SK-N-SH treated with all-trans-retinoic acid at 6 μM for 48 hours (cell line): ENCODE results near the gene PF4V1.

ENCODE experiments used
- ATAC-seq: fragments of 200-7000 bp; cut with Tn5 transposase; 3 replicates; pipeline ENCODE4 v1.9.1; 2020; ENCODE audit warnings: mild to moderate bottlenecking, moderate library complexity
- ARNTL ChIP-seq: fragments of 450-650 bp; formaldehyde crosslinking; IDR thresholded peaks from 2 replicates; pipeline ENCODE4 v1.5.0; 2020; ENCODE audit warnings: low read depth, mild to moderate bottlenecking, moderate library complexity, borderline replicate concordance
- BACH2 ChIP-seq: fragments of 250-450 bp; sonication (Bioruptor Pico); IDR thresholded peaks from 2 replicates; pipeline ENCODE4 v1.9.0; 2021; ENCODE audit warnings: mild to moderate bottlenecking, borderline replicate concordance
- CREB5 ChIP-seq: fragments of 250-450 bp; sonication (Bioruptor Pico); IDR thresholded peaks from 2 replicates; pipeline ENCODE4 v1.5.1; 2020; ENCODE audit warnings: low read depth, mild to moderate bottlenecking, moderate library complexity
- CSDC2 ChIP-seq: fragments of 250-450 bp; sonication (Bioruptor Pico); IDR thresholded peaks from 2 replicates; pipeline ENCODE4 v1.5.0; 2020; ENCODE audit warnings: mild to moderate bottlenecking, moderate library complexity
- CSRNP3 ChIP-seq: fragments of 250-450 bp; sonication (Bioruptor Pico); IDR thresholded peaks from 2 replicates; pipeline ENCODE4 v1.5.1; 2021; ENCODE audit warnings: mild to moderate bottlenecking, moderate library complexity
- ESRRG ChIP-seq: fragments of 250-450 bp; sonication (Bioruptor Pico); IDR thresholded peaks from 2 replicates; pipeline ENCODE4 v1.6.1; 2021; ENCODE audit warnings: mild to moderate bottlenecking
- GLIS3 ChIP-seq: fragments of 250-450 bp; sonication (Bioruptor Pico); IDR thresholded peaks from 2 replicates; pipeline ENCODE4 v1.5.0; 2020; ENCODE audit warnings: mild to moderate bottlenecking, moderate library complexity
- ISL1 ChIP-seq: fragments of 250-450 bp; sonication (Bioruptor Pico); IDR thresholded peaks from 2 replicates; pipeline ENCODE4 v2.1.2; 2022; ENCODE audit warnings: mild to moderate bottlenecking, moderate library complexity
- OSR1 ChIP-seq: fragments of 250-450 bp; sonication (Bioruptor Pico); IDR thresholded peaks from 2 replicates; pipeline ENCODE4 v1.8.0; 2022; ENCODE audit warnings: moderate library complexity, mild to moderate bottlenecking, inconsistent platforms
- PATZ1 ChIP-seq: fragments of 250-450 bp; sonication (Bioruptor Pico); IDR thresholded peaks from 2 replicates; pipeline ENCODE4 v1.8.0; 2020; ENCODE audit warnings: mild to moderate bottlenecking, moderate library complexity, borderline replicate concordance
- POU6F1 ChIP-seq: fragments of 250-450 bp; sonication (Bioruptor Pico); IDR thresholded peaks from 2 replicates; pipeline ENCODE4 v1.8.0; 2021; ENCODE audit warnings: low read depth, mild to moderate bottlenecking, moderate library complexity, borderline replicate concordance
- PPARA ChIP-seq: fragments of 250-450 bp; sonication (Bioruptor Pico); IDR thresholded peaks from 2 replicates; pipeline ENCODE4 v1.5.0; 2020; ENCODE audit warnings: mild to moderate bottlenecking, borderline replicate concordance
- RARB ChIP-seq: fragments of 250-450 bp; sonication (Bioruptor Pico); IDR thresholded peaks from 2 replicates; pipeline ENCODE4 v1.8.0; 2021; ENCODE audit warnings: mild to moderate bottlenecking, moderate library complexity
- SNAI2 ChIP-seq: fragments of 250-450 bp; sonication (Bioruptor Pico); IDR thresholded peaks from 2 replicates; pipeline ENCODE4 v1.5.0; 2020; ENCODE audit warnings: mild to moderate bottlenecking, moderate library complexity
- TCF4 ChIP-seq: fragments of 250-450 bp; sonication (Bioruptor Pico); IDR thresholded peaks from 2 replicates; pipeline ENCODE4 v1.8.0; 2021; ENCODE audit warnings: mild to moderate bottlenecking, moderate library complexity, borderline replicate concordance
- TOX ChIP-seq: fragments of 250-450 bp; sonication (Bioruptor Pico); IDR thresholded peaks from 2 replicates; pipeline ENCODE4 v1.8.0; 2021; ENCODE audit warnings: mild to moderate bottlenecking, moderate library complexity, borderline replicate concordance
- TSHZ2 ChIP-seq: fragments of 250-450 bp; sonication (Bioruptor Pico); IDR thresholded peaks from 2 replicates; pipeline ENCODE4 v1.5.0; 2020; ENCODE audit warnings: mild to moderate bottlenecking, moderate library complexity
- ZC3H10 ChIP-seq: fragments of 250-450 bp; sonication (Bioruptor Pico); IDR thresholded peaks from 2 replicates; pipeline ENCODE4 v1.5.1; 2021; ENCODE audit warnings: mild to moderate bottlenecking, moderate library complexity
- ZFP3 ChIP-seq: fragments of 250-450 bp; sonication (Bioruptor Pico); IDR thresholded peaks from 2 replicates; pipeline ENCODE4 v1.5.0; 2020; ENCODE audit warnings: mild to moderate bottlenecking, moderate library complexity
- ZNF565 ChIP-seq: fragments of 450-650 bp; formaldehyde crosslinking; conservative IDR thresholded peaks from 2 replicates; pipeline ENCODE4 v1.5.0; 2020; ENCODE audit warnings: low read depth, mild to moderate bottlenecking, moderate library complexity
- ZNF70 ChIP-seq: fragments of 450-650 bp; formaldehyde crosslinking; IDR thresholded peaks from 2 replicates; pipeline ENCODE4 v1.5.0; 2020; ENCODE audit warnings: mild to moderate bottlenecking, moderate library complexity
- ZNF8 ChIP-seq: fragments of 450-650 bp; formaldehyde crosslinking; IDR thresholded peaks from 2 replicates; pipeline ENCODE4 v1.5.0; 2020; ENCODE audit warnings: mild to moderate bottlenecking, moderate library complexity

Gene PF4V1

GRCh38 chr4:73865431-73866096, 12.5 kb downstream of the PF4V1 start:
- no peak for TF ChIP-seq CSRNP3 (CRISPR knock-in tag)
- no peak for TF ChIP-seq BACH2
- no peak for TF ChIP-seq OSR1 (CRISPR knock-in tag)
- no peak for TF ChIP-seq ZNF8 (CRISPR knock-in tag)
- no peak for TF ChIP-seq TSHZ2 (CRISPR knock-in tag)
- no peak for TF ChIP-seq GLIS3 (CRISPR knock-in tag)
- TF ChIP-seq PPARA (CRISPR knock-in tag) = no peak
- TF ChIP-seq ESRRG (CRISPR knock-in tag) = no peak
- no peak for TF ChIP-seq ZNF565
- no peak for TF ChIP-seq CREB5 (CRISPR knock-in tag)
- no peak for ATAC-seq

- no peak for ATAC-seq
- TF ChIP-seq ISL1 (CRISPR knock-in tag) (no peak), PATZ1 (no peak), RARB (CRISPR knock-in tag) (no peak), CSDC2 (no peak), CSRNP3 (CRISPR knock-in tag) (no peak), POU6F1 (CRISPR knock-in tag) (no peak), ZC3H10 (no peak), BACH2 (no peak), SNAI2 (CRISPR knock-in tag) (no peak), ZNF70 (no peak), OSR1 (CRISPR knock-in tag) (no peak), ZNF565 (no peak), TCF4 (CRISPR knock-in tag) (no peak), ARNTL (no peak), CREB5 (CRISPR knock-in tag) (no peak), ZNF8 (CRISPR knock-in tag) (no peak), TOX (CRISPR knock-in tag) (no peak), ZFP3 (CRISPR knock-in tag) (no peak)
- TF ChIP-seq, all 23 proteins: peak for 0
These were observed 13.2 kb downstream of the PF4V1 start for GRCh38 chr4:73866246-73866645.
